Neuronal stem cell (in vitro differentiated cells): ENCODE measurements around the gene MUL1.

Source experiments
- DNase-seq: peaks from one replicate; pipeline ENCODE4 v3.0.0-alpha.2; 2013; ENCODE audit warnings: low spot score
- H2AFZ ChIP-seq: one replicate; pipeline ENCODE4 v1.6.1; 2013; ENCODE audit warnings: mild to moderate bottlenecking, low read length, inconsistent platforms
- H2AK5ac ChIP-seq: 2 replicates; pipeline ENCODE4 v1.6.1; 2013; ENCODE audit warnings: low read depth, mild to moderate bottlenecking, inconsistent platforms, low read length, moderate library complexity, mixed read lengths
- H2BK120ac ChIP-seq: 2 replicates; pipeline ENCODE4 v1.6.1; 2013; ENCODE audit warnings: low read depth, mild to moderate bottlenecking, inconsistent platforms, low read length, moderate library complexity, mixed read lengths
- H2BK12ac ChIP-seq: one replicate; pipeline ENCODE4 v1.6.1; 2013; ENCODE audit warnings: low read length, inconsistent platforms
- H2BK15ac ChIP-seq: 2 replicates; pipeline ENCODE4 v1.6.1; 2013; ENCODE audit warnings: mild to moderate bottlenecking, low read length, inconsistent platforms, mixed read lengths
- H2BK5ac ChIP-seq: one replicate; pipeline ENCODE4 v1.6.1; 2013; ENCODE audit warnings: inconsistent platforms, mild to moderate bottlenecking, low read length, moderate library complexity
- H3K14ac ChIP-seq: one replicate; pipeline ENCODE4 v1.6.1; 2013; ENCODE audit warnings: low read length, inconsistent platforms
- H3K18ac ChIP-seq: 2 replicates; pipeline ENCODE4 v1.6.1; 2013; ENCODE audit warnings: low read length, inconsistent platforms
- H3K23ac ChIP-seq: 2 replicates; pipeline ENCODE4 v1.6.1; 2013; ENCODE audit warnings: low read depth, mild to moderate bottlenecking, mixed read lengths, low read length, inconsistent platforms; ENCODE audit not compliant: poor library complexity
- H3K27ac ChIP-seq: replicated peaks from 3 replicates; pipeline ENCODE4 v1.5.1; 2013; ENCODE audit warnings: low read length, inconsistent platforms
- H3K27me3 ChIP-seq, 3 experiments: 2 replicates each; pipeline ENCODE4 v1.6.1; 2013; ENCODE audit warnings: low read length in 3 of 3, mild to moderate bottlenecking in 2 of 3, inconsistent platforms in 1 of 3, low read depth in 1 of 3, mixed read lengths in 1 of 3, moderate library complexity in 1 of 3; ENCODE audit not compliant: control insufficient read depth in 3 of 3, insufficient read depth in 3 of 3
- H3K36me3 ChIP-seq, 2 donors: replicated peaks in 1 of 2; 2 replicates each; pipeline ENCODE4 v1.6.1; 2013; ENCODE audit warnings: low read length in 2 of 2; ENCODE audit not compliant: control insufficient read depth in 2 of 2, insufficient read depth in 2 of 2
- H3K4ac ChIP-seq: 2 replicates; pipeline ENCODE4 v1.6.1; 2013; ENCODE audit warnings: inconsistent platforms, mild to moderate bottlenecking, low read length, moderate library complexity
- H3K4me1 ChIP-seq, 2 donors: 1 replicate in 1 of 2; 2 replicates in 1 of 2; pipeline ENCODE4 v1.6.1; 2013; ENCODE audit warnings: low read length in 2 of 2, low read depth in 1 of 2; ENCODE audit not compliant: control insufficient read depth in 2 of 2, insufficient read depth in 1 of 2
- H3K4me2 ChIP-seq: one replicate; pipeline ENCODE4 v1.6.1; 2013; ENCODE audit warnings: mild to moderate bottlenecking, low read length, inconsistent platforms; ENCODE audit not compliant: insufficient read depth, poor library complexity, severe bottlenecking
- H3K4me3 ChIP-seq, 2 donors: 2 replicates each; pipeline ENCODE4 v1.5.1; 2013; ENCODE audit warnings: low read length in 2 of 2, mild to moderate bottlenecking in 2 of 2, inconsistent platforms in 1 of 2, moderate library complexity in 1 of 2
- H3K79me1 ChIP-seq: one replicate; pipeline ENCODE4 v1.6.1; 2013; ENCODE audit warnings: low read depth, mild to moderate bottlenecking, inconsistent platforms, low read length, moderate library complexity
- H3K9ac ChIP-seq: one replicate; pipeline ENCODE4 v1.6.1; 2013; ENCODE audit warnings: mild to moderate bottlenecking, low read depth, low read length, inconsistent platforms; ENCODE audit not compliant: poor library complexity
- H3K9me3 ChIP-seq, 2 donors: replicated peaks in 1 of 2; 2 replicates each; pipeline versions ENCODE3 to v1.6.1; 2013; ENCODE audit warnings: low read length in 2 of 2, mild to moderate bottlenecking in 2 of 2, inconsistent platforms in 1 of 2, low read depth in 1 of 2, mixed read lengths in 1 of 2, moderate library complexity in 1 of 2; ENCODE audit not compliant: control insufficient read depth in 2 of 2, insufficient read depth in 1 of 2
- H4K8ac ChIP-seq: one replicate; pipeline ENCODE4 v1.6.1; 2013; ENCODE audit warnings: low read depth, mild to moderate bottlenecking, inconsistent platforms, low read length, moderate library complexity
- H4K91ac ChIP-seq: one replicate; pipeline ENCODE4 v1.6.1; 2013; ENCODE audit warnings: low read length, low read depth, mild to moderate bottlenecking, inconsistent platforms; ENCODE audit not compliant: poor library complexity
- WGBS, 2 donors: extraction: QIAGEN DNeasy Blood & Tissue Kit; methylation state at CpG; one replicate each; pipeline ENCODE4 v1.1.7; 2013; ENCODE audit warnings: missing lambda C conversion rate in 2 of 2, mixed read lengths in 1 of 2; ENCODE audit not compliant: insufficient read length in 2 of 2, insufficient replicate concordance in 1 of 2; ENCODE audit errors: extremely low coverage in 2 of 2; 5-methylcytosine and 5-hydroxymethylcytosine counted together

MUL1 gene

DNA sequence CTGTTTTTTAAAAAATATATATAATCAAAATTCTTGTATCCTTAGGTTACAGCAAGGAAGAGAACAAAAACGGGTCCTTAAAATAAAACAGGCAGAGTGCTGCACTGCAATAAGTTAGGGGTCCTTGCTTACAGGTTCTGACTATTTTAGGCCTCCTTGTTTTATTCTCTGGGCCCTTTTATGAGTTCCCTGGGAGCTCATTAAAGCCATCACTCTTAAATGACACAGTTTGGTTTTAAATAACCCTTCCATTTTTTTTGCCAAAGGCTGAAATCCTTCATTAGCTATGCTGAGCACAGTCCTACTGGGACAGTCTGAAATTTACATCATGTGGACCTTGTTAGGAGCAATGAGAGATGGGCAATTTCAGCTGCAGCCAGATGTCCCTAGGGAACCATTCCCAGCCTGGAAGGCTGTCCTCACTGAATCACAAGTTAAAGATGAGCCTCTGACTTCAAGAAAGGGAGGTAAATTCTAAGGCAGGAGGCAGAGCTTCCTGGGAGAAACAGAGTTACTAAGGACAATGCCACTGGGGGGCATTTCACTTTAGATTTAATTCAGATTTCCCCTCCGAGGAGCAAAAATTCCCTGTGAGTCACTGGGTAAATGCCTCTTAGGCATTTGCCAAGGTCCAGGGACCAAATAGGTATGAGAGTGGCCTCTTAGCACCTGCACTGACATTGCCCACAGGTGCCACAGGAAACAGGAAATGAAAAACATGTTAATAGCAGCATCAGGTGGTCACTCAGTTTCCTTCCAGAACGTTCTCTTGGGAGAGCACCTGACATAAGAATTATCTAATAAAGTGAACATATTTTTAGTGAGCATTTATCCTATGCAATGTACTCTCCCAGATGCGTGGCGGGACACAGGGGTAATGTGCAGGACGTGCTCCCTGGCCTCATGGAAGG is 3.8 kb upstream of the MUL1 start:
- no peaks in the 10 kb centered on the region for H3K9me3 ChIP-seq
- no peak overlapping the region for H2AK5ac ChIP-seq
- no CpG with 5 or more reads among the region's 6 CpGs for WGBS, 2 donors
- H3K27me3 ChIP-seq, result peaks cover 0 to 24% (median 10%) of the 10 kb centered on the region in 3 experiments
- H2BK15ac ChIP-seq, result no peak overlapping the region
- no peak for DNase-seq
- H2AFZ ChIP-seq, result peak overlapping the region; percentile 40
- no peak overlapping the region for H3K4ac ChIP-seq
- H3K36me3 ChIP-seq, result no peaks in the 10 kb centered on the region
- H2BK12ac ChIP-seq, result no peak overlapping the region
- H2BK120ac ChIP-seq, result no peak overlapping the region
- H3K4me2 ChIP-seq, result no peak overlapping the region
- H3K79me1 ChIP-seq, result peaks cover 4% of the 10 kb centered on the region
- no peak overlapping the region for H3K18ac ChIP-seq
- H4K91ac ChIP-seq, result no peak overlapping the region
- no peak overlapping the region for H4K8ac ChIP-seq
- no peak overlapping the region for H3K9ac ChIP-seq
- H2BK5ac ChIP-seq, result no peak overlapping the region
- no peak overlapping the region for H3K27ac ChIP-seq
- no peak overlapping the region for H3K23ac ChIP-seq
- H3K4me3 ChIP-seq, result no peak overlapping the region
- H3K14ac ChIP-seq, result no peak overlapping the region
- peaks cover 0 to 3% of the 10 kb centered on the region in 2 donors for H3K4me1 ChIP-seq

DNA sequence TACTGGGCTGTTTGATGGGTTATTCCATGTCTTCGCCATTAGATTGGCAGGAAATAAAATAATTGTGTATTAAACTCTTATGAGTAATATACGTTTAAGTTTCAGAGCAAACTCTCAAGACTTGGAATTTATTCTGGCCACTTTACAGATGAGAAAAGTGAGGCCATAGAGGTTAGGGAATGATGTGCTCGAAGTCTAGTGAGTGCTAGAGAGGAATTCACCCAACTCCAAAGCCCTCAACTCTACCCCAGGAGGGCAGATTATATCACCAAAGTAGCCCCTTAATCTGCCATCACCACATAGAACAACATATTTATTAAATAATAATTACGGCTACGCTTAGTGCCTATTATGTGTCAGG is 440 bp upstream of the MUL1 start:
- Histone ChIP-seq H3K14ac (no peak overlapping the region), H2AFZ (peak overlapping the region; percentile 93), H3K27me3 (peaks cover 0 to 14% (median 10%) of the 10 kb centered on the region in 3 experiments), H3K36me3 (peaks cover 0 to 18% of the 10 kb centered on the region in 2 donors), H2AK5ac (no peak overlapping the region), H3K18ac (peak overlapping the region; percentile 84), H3K4me2 (peak overlapping the region; percentile 32), H2BK5ac (no peak overlapping the region), H3K4me3 (peak overlapping the region; percentile 84 to 97), H3K4me1 (peaks cover 0 to 3% of the 10 kb centered on the region in 2 donors), H3K27ac (no peak overlapping the region), H4K8ac (no peak overlapping the region), H2BK12ac (no peak overlapping the region), H3K9ac (no peak overlapping the region), H4K91ac (no peak overlapping the region), H2BK15ac (no peak overlapping the region), H3K79me1 (peaks cover 4% of the 10 kb centered on the region), H3K23ac (no peak overlapping the region), H3K4ac (no peak overlapping the region), H3K9me3 (no peaks in the 10 kb centered on the region), H2BK120ac (no peak overlapping the region)
- WGBS, 2 donors, result no CpG with 5 or more reads among the region's 5 CpGs
- DNase-seq, result no peak

DNA sequence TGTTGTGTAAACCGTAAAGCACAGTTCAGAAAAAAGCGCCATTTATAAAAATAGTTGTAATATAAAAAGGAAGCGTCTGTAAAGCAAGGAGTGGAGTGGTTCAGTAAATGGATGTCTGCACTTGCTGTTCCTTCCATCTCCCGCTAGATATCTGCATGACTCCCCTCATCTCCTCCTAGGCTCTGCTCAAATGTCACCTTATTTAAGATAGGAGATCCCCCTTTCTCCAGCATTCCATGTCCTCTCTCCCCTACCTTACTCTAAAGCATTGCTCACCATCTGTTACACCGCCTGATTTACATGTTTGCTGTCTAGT is 745 bp downstream of the MUL1 start:
- no peak overlapping the region for H3K14ac ChIP-seq
- H3K9me3 ChIP-seq, result no peaks in the 10 kb centered on the region
- no peak overlapping the region for H4K8ac ChIP-seq
- H4K91ac ChIP-seq, result no peak overlapping the region
- H3K36me3 ChIP-seq, result peaks cover 0 to 28% of the 10 kb centered on the region in 2 donors
- H3K4ac ChIP-seq, result no peak overlapping the region
- no peak overlapping the region for H2BK120ac ChIP-seq
- H2BK15ac ChIP-seq, result no peak overlapping the region
- no peak overlapping the region for H2AFZ ChIP-seq
- H3K27ac ChIP-seq, result no peak overlapping the region
- peak overlapping the region; percentile 78 for H3K4me2 ChIP-seq
- H2BK5ac ChIP-seq, result no peak overlapping the region
- no peak overlapping the region for H3K23ac ChIP-seq
- H3K4me3 ChIP-seq, result peak overlapping the region; percentile 84 to 97
- peaks cover 0 to 3% of the 10 kb centered on the region in 2 donors for H3K4me1 ChIP-seq
- H3K9ac ChIP-seq, result no peak overlapping the region
- peaks cover 0 to 7% (median 7%) of the 10 kb centered on the region in 3 experiments for H3K27me3 ChIP-seq
- no peak overlapping the region for H2AK5ac ChIP-seq
- no CpG with 5 or more reads among the region's 5 CpGs for WGBS, 2 donors
- DNase-seq, result no peak
- H3K18ac ChIP-seq, result no peak overlapping the region
- no peak overlapping the region for H2BK12ac ChIP-seq
- H3K79me1 ChIP-seq, result peaks cover 4% of the 10 kb centered on the region

DNA sequence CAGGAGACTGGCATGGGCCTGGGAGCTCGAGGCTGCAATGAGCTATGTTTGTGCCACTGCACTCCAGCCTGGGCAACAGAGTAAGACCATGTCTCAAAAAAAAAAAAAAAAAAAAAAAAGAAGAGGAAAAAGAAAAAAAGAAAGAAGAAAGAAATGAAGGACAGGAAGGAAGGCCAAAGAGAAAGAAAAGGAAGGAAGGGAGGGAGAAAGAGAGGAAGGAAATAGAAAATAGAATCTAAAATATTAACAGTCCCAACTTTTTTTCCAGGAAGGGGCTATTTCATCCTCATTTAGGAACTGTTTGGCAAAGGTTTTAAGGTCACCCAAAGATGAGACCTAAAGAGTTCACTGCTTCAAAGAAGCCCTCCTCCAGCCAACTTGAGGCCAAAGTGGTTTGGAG is 2.5 kb downstream of the MUL1 start:
- Histone ChIP-seq H3K9me3 (no peaks in the 10 kb centered on the region), H3K23ac (no peak overlapping the region), H3K4me3 (no peak overlapping the region), H2BK5ac (no peak overlapping the region), H4K91ac (no peak overlapping the region), H3K14ac (no peak overlapping the region), H3K27ac (no peak overlapping the region), H3K36me3 (peaks cover 13 to 45% of the 10 kb centered on the region in 2 donors), H3K9ac (no peak overlapping the region), H2BK12ac (no peak overlapping the region), H3K18ac (no peak overlapping the region), H2AFZ (no peak overlapping the region), H2BK120ac (no peak overlapping the region), H3K79me1 (peaks cover 4% of the 10 kb centered on the region), H3K27me3 (no peaks in the 10 kb centered on the region), H3K4me1 (peaks cover 0 to 3% of the 10 kb centered on the region in 2 donors), H2BK15ac (no peak overlapping the region), H4K8ac (no peak overlapping the region), H3K4me2 (no peak overlapping the region), H2AK5ac (no peak overlapping the region), H3K4ac (no peak overlapping the region)
- no CpG with 5 or more reads among the region's 1 CpG for WGBS, 2 donors
- DNase-seq, result no peak
